ENCODE data around the gene FOXO1.

FOXO1 gene

GRCh38 chr13:40534456-40534855 lies 132.0 kb downstream of the FOXO1 start:
- no peaks in the 10 kb centered on the region for H4K20me1 ChIP-seq
- no peak overlapping the region for H3K4me3 ChIP-seq
- H3K27ac ChIP-seq: no peak overlapping the region
- no peak overlapping the region for H3K9ac ChIP-seq
- H3K27me3 ChIP-seq: no peaks in the 10 kb centered on the region
- no peak for TF ChIP-seq Cebpa-rat (IDR thresholded peaks at IDR 0.05)
- H3K4me1 ChIP-seq: peaks cover 0 to 7% (median under 1%) of the 10 kb centered on the region in 10 experiments; a peak in 4 of 20 replicates
- H3K4me2 ChIP-seq: no peak overlapping the region
- no peaks in the 10 kb centered on the region for H3K36me3 ChIP-seq
- H3K9me3 ChIP-seq (replicated peaks in 1 of 11): no peaks in the 10 kb centered on the region; a peak in 2 of 22 replicates

GRCh38 chr13:40533072-40533471 lies 133.4 kb downstream of the FOXO1 start:
- Histone ChIP-seq H3K27me3 (no peaks in the 10 kb centered on the region), H3K4me2 (no peak overlapping the region), H3K36me3 (no peaks in the 10 kb centered on the region), H3K4me3 (no peak overlapping the region), H3K9me3 (replicated peaks in 1 of 11) (peaks cover 3 to 11% (median 7%) of the 10 kb centered on the region in 11 experiments; a peak in 21 of 22 replicates), H3K9ac (no peak overlapping the region), H3K4me1 (peaks cover 0 to 7% (median 0%) of the 10 kb centered on the region in 10 experiments; a peak in 4 of 20 replicates), H3K27ac (no peak overlapping the region), H4K20me1 (no peaks in the 10 kb centered on the region)
- TF ChIP-seq Cebpa-rat (IDR thresholded peaks at IDR 0.05): no peak

- no peaks in the 10 kb centered on the region for H4K20me1 ChIP-seq
- H3K27ac ChIP-seq: no peak overlapping the region
- H3K4me1 ChIP-seq: no peaks in the 10 kb centered on the region
- no peak overlapping the region for H3K4me3 ChIP-seq
- TF ChIP-seq Cebpa-rat (IDR thresholded peaks at IDR 0.05): no peak
- no peak overlapping the region for H3K4me2 ChIP-seq
- H3K27me3 ChIP-seq: no peaks in the 10 kb centered on the region
- H3K36me3 ChIP-seq: peaks cover 0 to 4% (median 0%) of the 10 kb centered on the region in 11 experiments; a peak in 1 of 22 replicates
- H3K9ac ChIP-seq: no peak overlapping the region
- peaks cover 19 to 30% (median 24%) of the 10 kb centered on the region in 11 experiments for H3K9me3 ChIP-seq (replicated peaks in 1 of 11)
Measured at GRCh38 chr13:40530961-40531360, 135.5 kb downstream of the FOXO1 start.

- TF ChIP-seq Cebpa-rat (IDR thresholded peaks at IDR 0.05): no peak
- Histone ChIP-seq H3K4me1 (no peaks in the 10 kb centered on the region), H3K4me2 (no peak overlapping the region), H3K27ac (no peak overlapping the region), H3K9ac (no peak overlapping the region), H3K9me3 (replicated peaks in 1 of 11) (peaks cover 19 to 31% (median 24%) of the 10 kb centered on the region in 11 experiments), H3K36me3 (peaks cover 0 to 4% (median 0%) of the 10 kb centered on the region in 11 experiments; a peak in 1 of 22 replicates), H3K4me3 (no peak overlapping the region), H4K20me1 (no peaks in the 10 kb centered on the region), H3K27me3 (no peaks in the 10 kb centered on the region)
Measured at GRCh38 chr13:40528881-40529280, 137.6 kb downstream of the FOXO1 start.

- no peak overlapping the region for H3K9ac ChIP-seq
- no peak overlapping the region for H3K27ac ChIP-seq
- H3K36me3 ChIP-seq: peaks cover 0 to 4% (median 0%) of the 10 kb centered on the region in 11 experiments; a peak in 1 of 22 replicates
- H3K9me3 ChIP-seq (replicated peaks in 1 of 11): peaks cover 19 to 31% (median 24%) of the 10 kb centered on the region in 11 experiments
- H4K20me1 ChIP-seq: no peaks in the 10 kb centered on the region
- no peak for TF ChIP-seq Cebpa-rat (IDR thresholded peaks at IDR 0.05)
- H3K4me2 ChIP-seq: no peak overlapping the region
- no peaks in the 10 kb centered on the region for H3K4me1 ChIP-seq
- H3K27me3 ChIP-seq: no peaks in the 10 kb centered on the region
- H3K4me3 ChIP-seq: no peak overlapping the region
Measured at GRCh38 chr13:40527914-40528313, 138.5 kb downstream of the FOXO1 start.

- H3K36me3 ChIP-seq: no peaks in the 10 kb centered on the region
- H3K4me2 ChIP-seq: no peak overlapping the region
- H4K20me1 ChIP-seq: no peaks in the 10 kb centered on the region
- no peak overlapping the region for H3K27ac ChIP-seq
- no peak overlapping the region for H3K9ac ChIP-seq
- H3K27me3 ChIP-seq: no peaks in the 10 kb centered on the region
- H3K4me3 ChIP-seq: no peak overlapping the region
- H3K4me1 ChIP-seq: peaks cover 0 to 8% (median 0%) of the 10 kb centered on the region in 10 experiments; a peak in 2 of 20 replicates
- peaks cover 6 to 15% (median 8%) of the 10 kb centered on the region in 11 experiments for H3K9me3 ChIP-seq (replicated peaks in 1 of 11)
- TF ChIP-seq Cebpa-rat (IDR thresholded peaks at IDR 0.05): no peak
Measured at GRCh38 chr13:40522282-40522681, 144.2 kb downstream of the FOXO1 start.

- Histone ChIP-seq H3K36me3 (no peaks in the 10 kb centered on the region), H3K4me1 (peaks cover 0 to 8% (median 0%) of the 10 kb centered on the region in 10 experiments; a peak in 2 of 20 replicates), H3K9me3 (replicated peaks in 1 of 11) (peaks cover 0 to under 1% (median 0%) of the 10 kb centered on the region in 11 experiments; a peak in 1 of 22 replicates), H4K20me1 (no peaks in the 10 kb centered on the region), H3K27me3 (no peaks in the 10 kb centered on the region), H3K4me2 (no peak overlapping the region), H3K4me3 (no peak overlapping the region), H3K9ac (no peak overlapping the region), H3K27ac (no peak overlapping the region)
- TF ChIP-seq Cebpa-rat (IDR thresholded peaks at IDR 0.05): no peak
Measured at GRCh38 chr13:40520916-40521315, 145.5 kb downstream of the FOXO1 start.

- Histone ChIP-seq H3K4me3 (no peak overlapping the region), H4K20me1 (no peaks in the 10 kb centered on the region), H3K27me3 (no peaks in the 10 kb centered on the region), H3K9me3 (replicated peaks in 1 of 11) (no peaks in the 10 kb centered on the region; a peak in 1 of 22 replicates), H3K27ac (no peak overlapping the region), H3K4me2 (no peak overlapping the region), H3K9ac (no peak overlapping the region), H3K4me1 (peaks cover 0 to 8% (median 0%) of the 10 kb centered on the region in 10 experiments; a peak in 2 of 20 replicates), H3K36me3 (no peaks in the 10 kb centered on the region)
- no peak for TF ChIP-seq Cebpa-rat (IDR thresholded peaks at IDR 0.05)
Measured at GRCh38 chr13:40519637-40520036, 146.8 kb downstream of the FOXO1 start.

- TF ChIP-seq Cebpa-rat (IDR thresholded peaks at IDR 0.05): no peak
- Histone ChIP-seq H3K4me3 (no peak overlapping the region), H3K27me3 (no peaks in the 10 kb centered on the region), H3K36me3 (no peaks in the 10 kb centered on the region), H3K4me2 (0 out of 22 replicates have a peak overlapping the region, but pooled peaks of 1 of the 11 experiments have one; percentile 12), H3K4me1 (peaks cover 0 to 8% (median 0%) of the 10 kb centered on the region in 10 experiments; a peak in 2 of 20 replicates), H3K9ac (no peak overlapping the region), H4K20me1 (no peaks in the 10 kb centered on the region), H3K9me3 (replicated peaks in 1 of 11) (no peaks in the 10 kb centered on the region; a peak in 1 of 22 replicates), H3K27ac (no peak overlapping the region)
Measured at GRCh38 chr13:40518481-40518882, 148.0 kb downstream of the FOXO1 start.
